Measurements from ENCODE around the gene KLHL29.

The KLHL29 gene

GRCh38 chr2:23526835-23527790 lies 142.1 kb downstream of the KLHL29 start:
- in situ Hi-C loops (cut with HindIII; ENCODE audit: low sequenced_read_pairs) = no loop called here

GRCh38 chr2:23528171-23528570 lies 143.2 kb downstream of the KLHL29 start:
- in situ Hi-C loops (cut with HindIII; ENCODE audit: low sequenced_read_pairs) = no loop called here

GRCh38 chr2:23528690-23529089 lies 143.7 kb downstream of the KLHL29 start:
- in situ Hi-C loops (cut with HindIII; ENCODE audit: low sequenced_read_pairs) = no loop called here

- in situ Hi-C loops (cut with HindIII; ENCODE audit: low sequenced_read_pairs) = loop anchor here (5.0 kb wide), 1 partner anchor 108 kb away; no protein-coding TSS in a partner anchor
Measured at GRCh38 chr2:23529659-23530058, 144.7 kb downstream of the KLHL29 start.

GRCh38 chr2:23530206-23530908 lies 145.4 kb downstream of the KLHL29 start:
- in situ Hi-C loops (cut with HindIII; ENCODE audit: low sequenced_read_pairs) = loop anchor here (5.0 kb wide), 1 partner anchor 107 kb away; no protein-coding TSS in a partner anchor

- in situ Hi-C loops (cut with HindIII; ENCODE audit: low sequenced_read_pairs) = loop anchor here (5.0 kb wide), 1 partner anchor 106 kb away; no protein-coding TSS in a partner anchor
Measured at GRCh38 chr2:23530909-23531276, 145.9 kb downstream of the KLHL29 start.

- in situ Hi-C loops (cut with HindIII; ENCODE audit: low sequenced_read_pairs) = loop anchor here (5.0 kb wide), 1 partner anchor 106 kb away; no protein-coding TSS in a partner anchor
Measured at GRCh38 chr2:23531280-23531679, 146.3 kb downstream of the KLHL29 start.

GRCh38 chr2:23531881-23532280 lies 146.9 kb downstream of the KLHL29 start:
- in situ Hi-C loops (cut with HindIII; ENCODE audit: low sequenced_read_pairs) = loop anchor here (5.0 kb wide), 1 partner anchor 105 kb away; no protein-coding TSS in a partner anchor

GRCh38 chr2:23532391-23533337 lies 147.7 kb downstream of the KLHL29 start:
- in situ Hi-C loops (cut with HindIII; ENCODE audit: low sequenced_read_pairs) = loop anchor here (5.0 kb wide), 1 partner anchor 105 kb away; no protein-coding TSS in a partner anchor

GRCh38 chr2:23533338-23533695 lies 148.3 kb downstream of the KLHL29 start:
- in situ Hi-C loops (cut with HindIII; ENCODE audit: low sequenced_read_pairs) = loop anchor here (5.0 kb wide), 1 partner anchor 104 kb away; no protein-coding TSS in a partner anchor

- in situ Hi-C loops (cut with HindIII; ENCODE audit: low sequenced_read_pairs) = loop anchor here (5.0 kb wide), 1 partner anchor 103 kb away; no protein-coding TSS in a partner anchor
Measured at GRCh38 chr2:23534771-23535170, 149.8 kb downstream of the KLHL29 start.

GRCh38 chr2:23536326-23536725 lies 151.3 kb downstream of the KLHL29 start:
- in situ Hi-C loops (cut with HindIII; ENCODE audit: low sequenced_read_pairs) = no loop called here

GRCh38 chr2:23537991-23538390 lies 153.0 kb downstream of the KLHL29 start:
- in situ Hi-C loops (cut with HindIII; ENCODE audit: low sequenced_read_pairs) = no loop called here

GRCh38 chr2:23538566-23538965 lies 153.6 kb downstream of the KLHL29 start:
- in situ Hi-C loops (cut with HindIII; ENCODE audit: low sequenced_read_pairs) = no loop called here

GRCh38 chr2:23540804-23541360 lies 155.9 kb downstream of the KLHL29 start:
- in situ Hi-C loops (cut with HindIII; ENCODE audit: low sequenced_read_pairs) = no loop called here

GRCh38 chr2:23541503-23542229 lies 156.7 kb downstream of the KLHL29 start:
- in situ Hi-C loops (cut with HindIII; ENCODE audit: low sequenced_read_pairs) = no loop called here

GRCh38 chr2:23542230-23542789 lies 157.3 kb downstream of the KLHL29 start:
- in situ Hi-C loops (cut with HindIII; ENCODE audit: low sequenced_read_pairs) = no loop called here

GRCh38 chr2:23543302-23543701 lies 158.3 kb downstream of the KLHL29 start:
- in situ Hi-C loops (cut with HindIII; ENCODE audit: low sequenced_read_pairs) = no loop called here

GRCh38 chr2:23543728-23544127 lies 158.7 kb downstream of the KLHL29 start:
- in situ Hi-C loops (cut with HindIII; ENCODE audit: low sequenced_read_pairs) = no loop called here
